GM12878 (cell line): Measurements from ENCODE around the gene RAD51B. TPM values are rescaled to one million over a fixed set of nuclear protein-coding genes. Genes with fewer than 3 reads are reported as not detected.
A peak's percentile ranks its signal among the peaks of the same experiment; 100 is the strongest.

Source experiments
- ATAC-seq: fragments of 200-7000 bp; cut with Tn5 transposase; 3 replicates; pipeline ENCODE4 v1.9.1; 2020; ENCODE audit warnings: mild to moderate bottlenecking, moderate library complexity
- BruUV-seq: library from RNA; stranded (reverse); fragments of 400-500 nt; replicated peaks from 2 replicates; lab custom pipeline; 2021; lab: Mats Ljungman, UMichigan
- CTCF ChIA-PET: fragments of 300-600 bp; sonication (Branson Sonifier 250); formaldehyde crosslinking; extraction: SDS; loops from one replicate; lab custom pipeline; 2021; ENCODE audit warnings: inconsistent platforms; lab: Yijun Ruan, JAX
- POLR2A ChIA-PET: fragments of 350-600 bp; formaldehyde crosslinking; extraction: SDS; loops from one replicate; lab custom pipeline; 2021; ENCODE audit warnings: inconsistent platforms; lab: Charles Lee
- RAD21 ChIA-PET: fragments of 300-600 bp; sonication (Branson Sonifier 250); formaldehyde crosslinking; loops from one replicate; lab custom pipeline; 2023; ENCODE audit warnings: antibody characterized with exemption; ENCODE audit not compliant: unreplicated experiment; lab: Charles Lee
- SMC1A ChIA-PET: fragments of 300-600 bp; sonication (Branson Sonifier 250); formaldehyde crosslinking; loops from one replicate; lab custom pipeline; 2023; ENCODE audit not compliant: unreplicated experiment, uncharacterized antibody; lab: Charles Lee
- DNase-seq: peaks from one replicate; pipeline ENCODE4 v3.0.0-alpha.2; 2011; ENCODE audit warnings: low read depth, low spot score
- FAIRE-seq: peaks from 3 replicates; lab custom pipeline; 2011; peaks lifted over from hg19 to GRCh38; lab: Jason Lieb, UNC
- H2AFZ ChIP-seq: 2 replicates; pipeline ENCODE4 v1.6.0; 2011; ENCODE audit warnings: low read depth, low read length, control low read depth; ENCODE audit not compliant: control insufficient read depth
- H3K27ac ChIP-seq: 2 replicates; pipeline ENCODE4 v1.5.1; 2011; ENCODE audit warnings: control low read depth; ENCODE audit not compliant: control insufficient read depth, insufficient read depth
- H3K27me3 ChIP-seq, 2 experiments: replicated peaks in 1 of 2; 2 replicates each; pipeline versions ENCODE4 v1.6.0 to v1.6.1; 2011; ENCODE audit warnings: low read length in 1 of 2; ENCODE audit not compliant: control insufficient read depth in 2 of 2, insufficient read depth in 2 of 2
- H3K36me3 ChIP-seq, 2 experiments: 2 replicates each; pipeline ENCODE4 v1.5.1; 2011; ENCODE audit warnings: low read length in 1 of 2; ENCODE audit not compliant: control insufficient read depth in 2 of 2, insufficient read depth in 2 of 2
- H3K4me1 ChIP-seq: 2 replicates; pipeline ENCODE4 v1.6.1; 2011; ENCODE audit warnings: mild to moderate bottlenecking, low read length, moderate library complexity, mixed read lengths; ENCODE audit not compliant: control insufficient read depth, insufficient read depth
- H3K4me2 ChIP-seq: 2 replicates; pipeline ENCODE4 v1.6.0; 2011; ENCODE audit warnings: control low read depth; ENCODE audit not compliant: control insufficient read depth, insufficient read depth
- H3K4me3 ChIP-seq: fragments of 200-600 bp; sonication (generic); 2 replicates; pipeline ENCODE4 v1.5.1; 2016
- H3K79me2 ChIP-seq: 2 replicates; pipeline ENCODE4 v1.6.0; 2011; ENCODE audit warnings: low read length; ENCODE audit not compliant: control insufficient read depth, insufficient read depth
- H3K9ac ChIP-seq: 2 replicates; pipeline ENCODE4 v1.8.0; 2011; ENCODE audit warnings: low read length, control low read depth, mixed read lengths; ENCODE audit not compliant: control insufficient read depth, insufficient read depth
- H3K9me3 ChIP-seq: replicated peaks from 3 replicates; pipeline ENCODE4 v1.5.1; 2011; ENCODE audit warnings: mild to moderate bottlenecking, low read length; ENCODE audit not compliant: control insufficient read depth, insufficient read depth
- H4K20me1 ChIP-seq: 2 replicates; pipeline ENCODE4 v1.6.0; 2011; ENCODE audit not compliant: control insufficient read depth, insufficient read depth
- ASH2L ChIP-seq: fragments of 300-600, 200-600 bp; sonication (generic); IDR thresholded peaks from 2 replicates; pipeline ENCODE4 v1.6.1; 2017; ENCODE audit warnings: low read depth, mild to moderate bottlenecking, borderline replicate concordance
- CEBPB ChIP-seq, 2 experiments: fragments of 150-350 bp in 1 of 2; IDR thresholded peaks; 2 replicates each; pipeline ENCODE4 v1.6.1; 2012 to 2014; ENCODE audit warnings: low read depth in 2 of 2, low read length in 2 of 2, borderline replicate concordance in 1 of 2, inconsistent platforms in 1 of 2
- CHD2 ChIP-seq: IDR thresholded peaks from 2 replicates; pipeline ENCODE4 v1.6.1; 2011; ENCODE audit warnings: low read depth, low read length, improper control_type of control experiment, borderline replicate concordance
- JUND ChIP-seq: IDR thresholded peaks from 2 replicates; pipeline ENCODE4 v1.6.1; 2012; ENCODE audit warnings: low read depth, mild to moderate bottlenecking, low read length, improper control_type of control experiment, moderate library complexity
- MXI1 ChIP-seq: fragments of 150-350 bp; IDR thresholded peaks from 2 replicates; pipeline ENCODE4 v1.6.1; 2011; ENCODE audit warnings: low read depth, mild to moderate bottlenecking, inconsistent platforms, low read length, improper control_type of control experiment
- SIN3A ChIP-seq: IDR thresholded peaks from 2 replicates; pipeline ENCODE4 v1.6.1; 2012; ENCODE audit warnings: low read depth, low read length, improper control_type of control experiment
- TCF12 ChIP-seq: IDR thresholded peaks from 2 replicates; pipeline ENCODE4 v1.6.1; 2011; ENCODE audit warnings: low read depth, mild to moderate bottlenecking, low read length
- WGBS: methylation state at CpG from one replicate; pipeline ENCODE4 v1.1.6; 2016; ENCODE audit warnings: low lambda C conversion rate; ENCODE audit not compliant: insufficient replicate concordance, insufficient coverage; ENCODE audit errors: missing lambda C conversion rate; 5-methylcytosine and 5-hydroxymethylcytosine counted together
- in situ Hi-C: fragments of 300-500 bp; cut with MboI; formaldehyde crosslinking; loops from 9 replicates; pipeline ENCODE4 v1.14.3; 2018; ENCODE audit warnings: mixed read lengths
- intact Hi-C: fragments of 100-400 bp; cut with micrococcal nuclease; formaldehyde crosslinking; loops from one replicate; pipeline ENCODE4 v1.14.2; 2022; ENCODE audit not compliant: unreplicated experiment
- polyA plus RNA-seq, 11 experiments: library from polyadenylated mRNA; depleted of rRNA in 4 of 11; unstranded in 6 of 11; stranded (reverse) in 5 of 11; fragments of >200 nt; fragmentation: Nextera tagmentation in 4 of 11; fragmentation: Illumina TruSeq in 1 of 11; extraction: Ambion mirVana in 4 of 11; extraction: Trizol in 1 of 11; gene quantifications; 1 replicate in 1 of 11; 2 replicates in 10 of 11; pipeline versions ENCODE4 v1.2.1 to v1.2.3, GENCODE V29; 2011 to 2016; ENCODE audit warnings: inconsistent platforms in 2 of 11, missing spikeins in 2 of 11, low read depth in 1 of 11
- total RNA-seq, 4 experiments: library from RNA; depleted of rRNA in 3 of 4; stranded (reverse); fragments of >200 nt in 3 of 4; fragmentation: Illumina TruSeq in 1 of 4; extraction: Trizol in 1 of 4; gene quantifications; 2 replicates each; pipeline versions ENCODE4 v1.2.1 to v1.2.3, GENCODE V29; 2013 to 2021
- TF ChIP-seq, protein P1 (sequence below): fragments of 450-650 bp; IDR thresholded peaks from 2 replicates; pipeline ENCODE4 v1.6.1; 2018; ENCODE audit warnings: borderline replicate concordance, mild to moderate bottlenecking; ENCODE audit not compliant: partially characterized antibody
- TF ChIP-seq, protein P2 (sequence below): fragments of 450-650 bp; IDR thresholded peaks from 2 replicates; pipeline ENCODE4 v1.6.1; 2017; ENCODE audit warnings: antibody characterized with exemption, mild to moderate bottlenecking, moderate library complexity

The RAD51B gene
- total and polyA plus RNA-seq, 10 of the 15 experiments (the other 5 are each of a cell fraction or from before 2014, with no cell fraction given), result 9.8 to 26.8 (median 21.3) TPM

GRCh38 chr14:68230202-68230949 lies 410.8 kb downstream of the RAD51B start (continued):
- TF ChIP-seq, protein P1, sequence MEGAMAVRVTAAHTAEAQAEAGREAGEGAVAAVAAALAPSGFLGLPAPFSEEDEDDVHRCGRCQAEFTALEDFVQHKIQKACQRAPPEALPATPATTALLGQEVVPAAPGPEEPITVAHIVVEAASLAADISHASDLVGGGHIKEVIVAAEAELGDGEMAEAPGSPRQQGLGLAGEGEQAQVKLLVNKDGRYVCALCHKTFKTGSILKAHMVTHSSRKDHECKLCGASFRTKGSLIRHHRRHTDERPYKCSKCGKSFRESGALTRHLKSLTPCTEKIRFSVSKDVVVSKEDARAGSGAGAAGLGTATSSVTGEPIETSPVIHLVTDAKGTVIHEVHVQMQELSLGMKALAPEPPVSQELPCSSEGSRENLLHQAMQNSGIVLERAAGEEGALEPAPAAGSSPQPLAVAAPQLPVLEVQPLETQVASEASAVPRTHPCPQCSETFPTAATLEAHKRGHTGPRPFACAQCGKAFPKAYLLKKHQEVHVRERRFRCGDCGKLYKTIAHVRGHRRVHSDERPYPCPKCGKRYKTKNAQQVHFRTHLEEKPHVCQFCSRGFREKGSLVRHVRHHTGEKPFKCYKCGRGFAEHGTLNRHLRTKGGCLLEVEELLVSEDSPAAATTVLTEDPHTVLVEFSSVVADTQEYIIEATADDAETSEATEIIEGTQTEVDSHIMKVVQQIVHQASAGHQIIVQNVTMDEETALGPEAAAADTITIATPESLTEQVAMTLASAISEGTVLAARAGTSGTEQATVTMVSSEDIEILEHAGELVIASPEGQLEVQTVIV, result no peak
- TF ChIP-seq CHD2 (no peak), JUND (no peak)

- ATAC-seq (no peak), DNase-seq (no peak), FAIRE-seq (no peak)
- no TSS peak for BruUV-seq
- H3K36me3 ChIP-seq, result no peaks in the 10 kb centered on the region
- H3K27ac ChIP-seq, result peak overlapping the region; percentile 84
- H3K9ac ChIP-seq, result no peak overlapping the region
- TF ChIP-seq, protein P2, sequence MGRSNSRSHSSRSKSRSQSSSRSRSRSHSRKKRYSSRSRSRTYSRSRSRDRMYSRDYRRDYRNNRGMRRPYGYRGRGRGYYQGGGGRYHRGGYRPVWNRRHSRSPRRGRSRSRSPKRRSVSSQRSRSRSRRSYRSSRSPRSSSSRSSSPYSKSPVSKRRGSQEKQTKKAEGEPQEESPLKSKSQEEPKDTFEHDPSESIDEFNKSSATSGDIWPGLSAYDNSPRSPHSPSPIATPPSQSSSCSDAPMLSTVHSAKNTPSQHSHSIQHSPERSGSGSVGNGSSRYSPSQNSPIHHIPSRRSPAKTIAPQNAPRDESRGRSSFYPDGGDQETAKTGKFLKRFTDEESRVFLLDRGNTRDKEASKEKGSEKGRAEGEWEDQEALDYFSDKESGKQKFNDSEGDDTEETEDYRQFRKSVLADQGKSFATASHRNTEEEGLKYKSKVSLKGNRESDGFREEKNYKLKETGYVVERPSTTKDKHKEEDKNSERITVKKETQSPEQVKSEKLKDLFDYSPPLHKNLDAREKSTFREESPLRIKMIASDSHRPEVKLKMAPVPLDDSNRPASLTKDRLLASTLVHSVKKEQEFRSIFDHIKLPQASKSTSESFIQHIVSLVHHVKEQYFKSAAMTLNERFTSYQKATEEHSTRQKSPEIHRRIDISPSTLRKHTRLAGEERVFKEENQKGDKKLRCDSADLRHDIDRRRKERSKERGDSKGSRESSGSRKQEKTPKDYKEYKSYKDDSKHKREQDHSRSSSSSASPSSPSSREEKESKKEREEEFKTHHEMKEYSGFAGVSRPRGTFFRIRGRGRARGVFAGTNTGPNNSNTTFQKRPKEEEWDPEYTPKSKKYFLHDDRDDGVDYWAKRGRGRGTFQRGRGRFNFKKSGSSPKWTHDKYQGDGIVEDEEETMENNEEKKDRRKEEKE, result no peak
- TF ChIP-seq ASH2L, result no peak
- no peak for TF ChIP-seq TCF12
- TF ChIP-seq MXI1, result no peak
- TF ChIP-seq SIN3A, result no peak
- TF ChIP-seq CEBPB (IDR thresholded peaks at IDR 0.05; ENCODE audit: borderline replicate concordance in 1 of 2, low read depth in 2 of 2, low read length in 2 of 2), result no peak
- SMC1A ChIA-PET, result interaction anchor here (0.9 to 3.3 kb wide), 12 partner anchors 9 to 286 kb away, joined by 3 to 19 read pairs (median 4); no protein-coding TSS in a partner anchor
- no peaks in the 10 kb centered on the region; the same call in 2 of the 3 replicates for H3K9me3 ChIP-seq
- H3K4me2 ChIP-seq, result no peak overlapping the region
- H4K20me1 ChIP-seq, result no peaks in the 10 kb centered on the region
- no peaks in the 10 kb centered on the region; the same call in 1 of the 2 replicates for H3K79me2 ChIP-seq
- no peaks in the 10 kb centered on the region for H3K27me3 ChIP-seq
- H3K4me1 ChIP-seq, result peaks cover 19% of the 10 kb centered on the region
- WGBS, result 97% methylated on average over 2 of the region's 2 CpGs
- in situ Hi-C loops, result no loop called here
- no peak overlapping the region for H2AFZ ChIP-seq
- RAD21 ChIA-PET, result interaction anchor here (0.6 to 6.6 kb wide), 3 partner anchors 15 to 31 kb away, joined by 3 to 73 read pairs (median 3); no protein-coding TSS in a partner anchor
- CTCF ChIA-PET, result interaction anchor here (1.2 kb wide), 1 partner anchor 586 kb away, joined by 3 read pairs; no protein-coding TSS in a partner anchor
- H3K4me3 ChIP-seq, result no peak overlapping the region
- intact Hi-C loops, result no loop called here
- POLR2A ChIA-PET, result interaction anchor here (0.8 to 1.2 kb wide), 2 partner anchors 29 to 65 kb away, joined by 3 to 6 read pairs; no protein-coding TSS in a partner anchor
Observed at GRCh38 chr14:68230950-68231717, 411.6 kb downstream of the RAD51B start.
